GM12878 (cell line): Measurements from ENCODE around the gene CRYGN. TPM values are rescaled to one million over a fixed set of nuclear protein-coding genes. Genes with fewer than 3 reads are reported as not detected.

Experiments used
- ATAC-seq: fragments of 200-7000 bp; cut with Tn5 transposase; 3 replicates; pipeline ENCODE4 v1.9.1; 2020; ENCODE audit warnings: mild to moderate bottlenecking, moderate library complexity
- BruUV-seq: library from RNA; stranded (reverse); fragments of 400-500 nt; replicated peaks from 2 replicates; lab custom pipeline; 2021; lab: Mats Ljungman, UMichigan
- CTCF ChIA-PET: fragments of 300-600 bp; sonication (Branson Sonifier 250); formaldehyde crosslinking; extraction: SDS; loops from one replicate; lab custom pipeline; 2021; ENCODE audit warnings: inconsistent platforms; lab: Yijun Ruan, JAX
- POLR2A ChIA-PET: fragments of 350-600 bp; formaldehyde crosslinking; extraction: SDS; loops from one replicate; lab custom pipeline; 2021; ENCODE audit warnings: inconsistent platforms; lab: Charles Lee
- RAD21 ChIA-PET: fragments of 300-600 bp; sonication (Branson Sonifier 250); formaldehyde crosslinking; loops from one replicate; lab custom pipeline; 2023; ENCODE audit warnings: antibody characterized with exemption; ENCODE audit not compliant: unreplicated experiment; lab: Charles Lee
- SMC1A ChIA-PET: fragments of 300-600 bp; sonication (Branson Sonifier 250); formaldehyde crosslinking; loops from one replicate; lab custom pipeline; 2023; ENCODE audit not compliant: unreplicated experiment, uncharacterized antibody; lab: Charles Lee
- DNase-seq: peaks from one replicate; pipeline ENCODE4 v3.0.0-alpha.2; 2011; ENCODE audit warnings: low read depth, low spot score
- FAIRE-seq: peaks from 3 replicates; lab custom pipeline; 2011; peaks lifted over from hg19 to GRCh38; lab: Jason Lieb, UNC
- H2AFZ ChIP-seq: 2 replicates; pipeline ENCODE4 v1.6.0; 2011; ENCODE audit warnings: low read depth, low read length, control low read depth; ENCODE audit not compliant: control insufficient read depth
- H3K27ac ChIP-seq: 2 replicates; pipeline ENCODE4 v1.5.1; 2011; ENCODE audit warnings: control low read depth; ENCODE audit not compliant: control insufficient read depth, insufficient read depth
- H3K27me3 ChIP-seq, 2 experiments: replicated peaks in 1 of 2; 2 replicates each; pipeline versions ENCODE4 v1.6.0 to v1.6.1; 2011; ENCODE audit warnings: low read length in 1 of 2; ENCODE audit not compliant: control insufficient read depth in 2 of 2, insufficient read depth in 2 of 2
- H3K36me3 ChIP-seq, 2 experiments: 2 replicates each; pipeline ENCODE4 v1.5.1; 2011; ENCODE audit warnings: low read length in 1 of 2; ENCODE audit not compliant: control insufficient read depth in 2 of 2, insufficient read depth in 2 of 2
- H3K4me1 ChIP-seq: 2 replicates; pipeline ENCODE4 v1.6.1; 2011; ENCODE audit warnings: mild to moderate bottlenecking, low read length, moderate library complexity, mixed read lengths; ENCODE audit not compliant: control insufficient read depth, insufficient read depth
- H3K4me2 ChIP-seq: 2 replicates; pipeline ENCODE4 v1.6.0; 2011; ENCODE audit warnings: control low read depth; ENCODE audit not compliant: control insufficient read depth, insufficient read depth
- H3K4me3 ChIP-seq: fragments of 200-600 bp; sonication (generic); 2 replicates; pipeline ENCODE4 v1.5.1; 2016
- H3K79me2 ChIP-seq: 2 replicates; pipeline ENCODE4 v1.6.0; 2011; ENCODE audit warnings: low read length; ENCODE audit not compliant: control insufficient read depth, insufficient read depth
- H3K9ac ChIP-seq: 2 replicates; pipeline ENCODE4 v1.8.0; 2011; ENCODE audit warnings: low read length, control low read depth, mixed read lengths; ENCODE audit not compliant: control insufficient read depth, insufficient read depth
- H3K9me3 ChIP-seq: replicated peaks from 3 replicates; pipeline ENCODE4 v1.5.1; 2011; ENCODE audit warnings: mild to moderate bottlenecking, low read length; ENCODE audit not compliant: control insufficient read depth, insufficient read depth
- H4K20me1 ChIP-seq: 2 replicates; pipeline ENCODE4 v1.6.0; 2011; ENCODE audit not compliant: control insufficient read depth, insufficient read depth
- ATF7 ChIP-seq: fragments of 450-650 bp; IDR thresholded peaks from 2 replicates; pipeline ENCODE4 v1.6.1; 2016; ENCODE audit warnings: low read depth, mild to moderate bottlenecking
- CUX1 ChIP-seq: IDR thresholded peaks from 2 replicates; pipeline ENCODE4 v1.6.1; 2012; ENCODE audit warnings: improper control_type of control experiment, low read depth, low read length; ENCODE audit not compliant: insufficient replicate concordance
- EP300 ChIP-seq, 2 experiments: fragments of 150-350 bp in 1 of 2; IDR thresholded peaks; 2 replicates each; pipeline ENCODE4 v1.6.1; 2011 to 2012; ENCODE audit warnings: low read depth in 2 of 2, low read length in 2 of 2, borderline replicate concordance in 1 of 2, improper control_type of control experiment in 1 of 2, inconsistent platforms in 1 of 2; ENCODE audit not compliant: control insufficient read depth in 1 of 2
- EZH2 ChIP-seq: IDR thresholded peaks from 2 replicates; pipeline ENCODE4 v1.6.1; 2012; ENCODE audit warnings: low read depth, mild to moderate bottlenecking, control low read depth, inconsistent platforms, low read length, borderline replicate concordance; ENCODE audit not compliant: control insufficient read depth
- HDAC6 ChIP-seq: fragments of 200-600 bp; sonication (generic); IDR thresholded peaks from one replicate; pipeline ENCODE4 v1.8.0; 2017; ENCODE audit warnings: antibody characterized with exemption; ENCODE audit not compliant: unreplicated experiment
- IRF4 ChIP-seq: IDR thresholded peaks from 2 replicates; pipeline ENCODE4 v1.6.1; 2011; ENCODE audit warnings: low read depth, low read length
- MYB ChIP-seq: fragments of 150-350 bp; IDR thresholded peaks from 2 replicates; pipeline ENCODE4 v1.6.1; 2014; ENCODE audit warnings: mild to moderate bottlenecking, low read depth, low read length, borderline replicate concordance
- ZNF24 ChIP-seq: fragments of 450-650 bp; IDR thresholded peaks from 2 replicates; pipeline ENCODE4 v1.6.1; 2017; ENCODE audit warnings: antibody characterized with exemption, mild to moderate bottlenecking
- ZNF592 ChIP-seq: fragments of 450-650 bp; IDR thresholded peaks from 2 replicates; pipeline ENCODE4 v1.6.1; 2017; ENCODE audit warnings: mild to moderate bottlenecking, moderate library complexity
- ZZZ3 ChIP-seq: IDR thresholded peaks from 2 replicates; pipeline ENCODE4 v1.6.1; 2011; ENCODE audit warnings: low read depth; ENCODE audit not compliant: control insufficient read depth, insufficient read length
- WGBS: methylation state at CpG from one replicate; pipeline ENCODE4 v1.1.6; 2016; ENCODE audit warnings: low lambda C conversion rate; ENCODE audit not compliant: insufficient replicate concordance, insufficient coverage; ENCODE audit errors: missing lambda C conversion rate; 5-methylcytosine and 5-hydroxymethylcytosine counted together
- in situ Hi-C: fragments of 300-500 bp; cut with MboI; formaldehyde crosslinking; loops from 9 replicates; pipeline ENCODE4 v1.14.3; 2018; ENCODE audit warnings: mixed read lengths
- intact Hi-C: fragments of 100-400 bp; cut with micrococcal nuclease; formaldehyde crosslinking; loops from one replicate; pipeline ENCODE4 v1.14.2; 2022; ENCODE audit not compliant: unreplicated experiment
- polyA plus RNA-seq, 11 experiments: library from polyadenylated mRNA; depleted of rRNA in 4 of 11; unstranded in 6 of 11; stranded (reverse) in 5 of 11; fragments of >200 nt; fragmentation: Nextera tagmentation in 4 of 11; fragmentation: Illumina TruSeq in 1 of 11; extraction: Ambion mirVana in 4 of 11; extraction: Trizol in 1 of 11; gene quantifications; 1 replicate in 1 of 11; 2 replicates in 10 of 11; pipeline versions ENCODE4 v1.2.1 to v1.2.3, GENCODE V29; 2011 to 2016; ENCODE audit warnings: inconsistent platforms in 2 of 11, missing spikeins in 2 of 11, low read depth in 1 of 11
- total RNA-seq, 4 experiments: library from RNA; depleted of rRNA in 3 of 4; stranded (reverse); fragments of >200 nt in 3 of 4; fragmentation: Illumina TruSeq in 1 of 4; extraction: Trizol in 1 of 4; gene quantifications; 2 replicates each; pipeline versions ENCODE4 v1.2.1 to v1.2.3, GENCODE V29; 2013 to 2021

CRYGN gene
- total and polyA plus RNA-seq, 10 of the 15 experiments (the other 5 are each of a cell fraction or from before 2014, with no cell fraction given): not detected

GRCh38 chr7:151477867-151478266 lies 37.9 kb upstream of the CRYGN start:
- intact Hi-C loops: no loop called here
- in situ Hi-C loops: no loop called here
- 98% methylated on average over 7 of the region's 7 CpGs for WGBS
- no peak overlapping the region for H2AFZ ChIP-seq
- BruUV-seq: no TSS peak
- CTCF ChIA-PET: interaction anchor here (1.4 to 1.5 kb wide), 2 partner anchors 9 to 40 kb away, joined by 3 read pairs; no protein-coding TSS in a partner anchor
- no peak for FAIRE-seq
- H3K36me3 ChIP-seq: peaks cover 3 to 29% of the 10 kb centered on the region in 2 experiments
- SMC1A ChIA-PET: interaction anchor here (1.4 to 1.6 kb wide), 2 partner anchors 12 to 110 kb away, joined by 4 read pairs; no protein-coding TSS in a partner anchor
- POLR2A ChIA-PET: interaction anchor here (0.9 to 1.6 kb wide), 3 partner anchors 14 to 42 kb away, joined by 4 to 8 read pairs (median 5); partner anchors contain the start of gene RHEB
- H3K79me2 ChIP-seq: peaks cover 76% of the 10 kb centered on the region
- H3K27me3 ChIP-seq: no peaks in the 10 kb centered on the region
- H3K9ac ChIP-seq: no peak overlapping the region
- H3K4me1 ChIP-seq: peaks cover 23% of the 10 kb centered on the region
- ATAC-seq: no peak
- RAD21 ChIA-PET: no interaction called here
- no peak for DNase-seq
- H3K4me3 ChIP-seq: no peak overlapping the region
- no peak overlapping the region for H3K27ac ChIP-seq
- no peak overlapping the region for H3K4me2 ChIP-seq
- TF ChIP-seq ATF7 (no peak), EP300 (IDR thresholded peaks at IDR 0.05; ENCODE audit: borderline replicate concordance in 1 of 2, control insufficient read depth in 1 of 2, low read depth in 2 of 2, low read length in 2 of 2) (no peak), IRF4 (no peak), HDAC6 (no peak), MYB (no peak), EZH2 (no peak), ZNF592 (no peak), ZNF24 (no peak), ZZZ3 (no peak), CUX1 (no peak)
- TF ChIP-seq, all 136 proteins: peak for 0
- no peaks in the 10 kb centered on the region; the same call in 1 of the 2 replicates for H4K20me1 ChIP-seq
- peaks cover 4% of the 10 kb centered on the region; the same call in 2 of the 3 replicates for H3K9me3 ChIP-seq
